ENCODE measurements around the gene HMGXB3. TPM values are rescaled to one million over a fixed set of nuclear protein-coding genes. Genes with fewer than 3 reads are reported as not detected.

The HMGXB3 gene
- total RNA-seq, 1 experiment from 2014 or later: 56.2 TPM

- H3K9me3 ChIP-seq (ENCODE audit: control insufficient read depth, insufficient read depth, low read depth, low read length): no peaks in the 10 kb centered on the region
- H3K27ac ChIP-seq (ENCODE audit: low read length): no peak overlapping the region
- ChIA-PET CTCF (no interaction called here), POLR2A (no interaction called here)
- in situ Hi-C loops (cut with HindIII; ENCODE audit: low pct_unique_long_range_greater_than_20kb, low sequenced_read_pairs): no loop called here
- no peaks in the 10 kb centered on the region for H3K27me3 ChIP-seq (ENCODE audit: control insufficient read depth, insufficient read depth, low read length)
- 0 out of 2 replicates have a peak, but pooled peaks cover 3% of the 10 kb centered on the region for H3K4me1 ChIP-seq (ENCODE audit: control insufficient read depth, insufficient read depth, low read length)
- no peaks in the 10 kb centered on the region for H3K36me3 ChIP-seq (ENCODE audit: control insufficient read depth, insufficient read depth, low read length)
- no peak for DNase-seq (ENCODE audit: low read depth, low spot score)
- intact Hi-C loops (cut with micrococcal nuclease; ENCODE audit: unreplicated experiment): no loop called here
- ATAC-seq: no peak
- no peak overlapping the region for H3K4me3 ChIP-seq (ENCODE audit: low read depth in 2 of 2, low read length in 2 of 2)
- no peak for TF ChIP-seq CTCF (IDR thresholded peaks at IDR 0.05)
- TF ChIP-seq POLR2AphosphoS5 (IDR thresholded peaks at IDR 0.05; ENCODE audit: low read depth, low read length): no peak
- no peak for TF ChIP-seq SIN3A (IDR thresholded peaks at IDR 0.05; ENCODE audit: borderline replicate concordance, insufficient read depth, low read depth, low read length)
- TF ChIP-seq TCF7L2 (IDR thresholded peaks at IDR 0.05; ENCODE audit: low read depth, low read length): no peak
- TF ChIP-seq REST (IDR thresholded peaks at IDR 0.05; ENCODE audit: insufficient read depth in 1 of 2, low read depth in 2 of 2, low read length in 1 of 2): no peak
- BruUV-seq (replicated peaks): no TSS peak
Measured at GRCh38 chr5:149969181-149969930, 31.2 kb upstream of the HMGXB3 start.

GRCh38 chr5:149975409-149975808 is 25.1 kb upstream of the HMGXB3 start:
- no peak for ATAC-seq
- BruUV-seq (replicated peaks): no TSS peak
- ChIA-PET CTCF (no interaction called here), POLR2A (no interaction called here)
- H3K27ac ChIP-seq (ENCODE audit: low read length): no peak overlapping the region
- peaks cover 17% of the 10 kb centered on the region for H3K36me3 ChIP-seq (ENCODE audit: control insufficient read depth, insufficient read depth, low read length)
- in situ Hi-C loops (cut with HindIII; ENCODE audit: low pct_unique_long_range_greater_than_20kb, low sequenced_read_pairs) (no loop called here), intact Hi-C loops (cut with micrococcal nuclease; ENCODE audit: unreplicated experiment) (no loop called here)
- no peak for DNase-seq (ENCODE audit: low read depth, low spot score)
- no peak overlapping the region for H3K4me3 ChIP-seq (ENCODE audit: low read depth in 2 of 2, low read length in 2 of 2)
- H3K4me1 ChIP-seq (ENCODE audit: control insufficient read depth, insufficient read depth, low read length): no peaks in the 10 kb centered on the region
- H3K9me3 ChIP-seq (ENCODE audit: control insufficient read depth, insufficient read depth, low read depth, low read length): no peaks in the 10 kb centered on the region
- TF ChIP-seq TCF7L2 (IDR thresholded peaks at IDR 0.05; ENCODE audit: low read depth, low read length) (no peak), REST (IDR thresholded peaks at IDR 0.05; ENCODE audit: insufficient read depth in 1 of 2, low read depth in 2 of 2, low read length in 1 of 2) (no peak), SIN3A (IDR thresholded peaks at IDR 0.05; ENCODE audit: borderline replicate concordance, insufficient read depth, low read depth, low read length) (no peak), POLR2AphosphoS5 (IDR thresholded peaks at IDR 0.05; ENCODE audit: low read depth, low read length) (no peak), CTCF (IDR thresholded peaks at IDR 0.05) (no peak)
- no peaks in the 10 kb centered on the region for H3K27me3 ChIP-seq (ENCODE audit: control insufficient read depth, insufficient read depth, low read length)
